Measurements from ENCODE around the gene JARID2.

DNA sequence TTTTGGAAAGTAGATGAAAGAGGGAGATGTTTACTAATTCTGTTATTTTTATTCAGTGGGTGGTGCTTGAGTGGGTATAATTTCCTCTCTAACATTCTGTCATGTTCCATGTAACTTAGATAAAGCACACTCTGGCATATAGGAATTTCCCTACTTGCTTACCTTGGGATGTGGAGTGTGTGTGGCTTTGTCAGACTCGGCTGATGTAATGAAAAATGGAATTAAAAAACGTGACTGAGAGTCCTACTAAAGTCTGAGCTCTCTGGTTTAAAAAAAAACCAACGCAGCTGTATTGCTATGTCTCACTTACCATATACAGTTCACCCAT, 98.3 kb downstream of the JARID2 start:
- TF ChIP-seq, protein P1, sequence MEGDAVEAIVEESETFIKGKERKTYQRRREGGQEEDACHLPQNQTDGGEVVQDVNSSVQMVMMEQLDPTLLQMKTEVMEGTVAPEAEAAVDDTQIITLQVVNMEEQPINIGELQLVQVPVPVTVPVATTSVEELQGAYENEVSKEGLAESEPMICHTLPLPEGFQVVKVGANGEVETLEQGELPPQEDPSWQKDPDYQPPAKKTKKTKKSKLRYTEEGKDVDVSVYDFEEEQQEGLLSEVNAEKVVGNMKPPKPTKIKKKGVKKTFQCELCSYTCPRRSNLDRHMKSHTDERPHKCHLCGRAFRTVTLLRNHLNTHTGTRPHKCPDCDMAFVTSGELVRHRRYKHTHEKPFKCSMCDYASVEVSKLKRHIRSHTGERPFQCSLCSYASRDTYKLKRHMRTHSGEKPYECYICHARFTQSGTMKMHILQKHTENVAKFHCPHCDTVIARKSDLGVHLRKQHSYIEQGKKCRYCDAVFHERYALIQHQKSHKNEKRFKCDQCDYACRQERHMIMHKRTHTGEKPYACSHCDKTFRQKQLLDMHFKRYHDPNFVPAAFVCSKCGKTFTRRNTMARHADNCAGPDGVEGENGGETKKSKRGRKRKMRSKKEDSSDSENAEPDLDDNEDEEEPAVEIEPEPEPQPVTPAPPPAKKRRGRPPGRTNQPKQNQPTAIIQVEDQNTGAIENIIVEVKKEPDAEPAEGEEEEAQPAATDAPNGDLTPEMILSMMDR (IDR thresholded peaks at IDR 0.05; ENCODE audit: insufficient read depth, low read length, poor library complexity, severe bottlenecking): no peak
- no peak for TF ChIP-seq EZH2phosphoT487 (conservative IDR thresholded peaks at IDR 0.05; ENCODE audit: low read length)

Measured in SU-DHL-6 (cell line).